Heart left ventricle (tissue), 13 donors: ENCODE measurements around the gene CD300LG.

Source experiments
- POLR2A ChIP-seq, 2 donors: fragments of 450-650 bp; IDR thresholded peaks; one replicate each; pipeline ENCODE4 v1.6.1; 2017; ENCODE audit warnings: antibody characterized with exemption in 2 of 2, mild to moderate bottlenecking in 2 of 2, moderate library complexity in 2 of 2
- TF ChIP-seq, protein P1 (sequence below), 12 donors: fragments of 200-600 bp; sonication (generic) in 4 of 12; IDR thresholded peaks; one replicate each; pipeline versions ENCODE4 v1.5.0 to v1.8.0; 2018 to 2022; ENCODE audit warnings: antibody characterized with exemption in 12 of 12, mild to moderate bottlenecking in 5 of 12
- donor health status: ischemic (EF 13 %, LVEDD 7.1; RV severe dilation, severe dysfunction).
- donor health status: DM: no; HTN: yes; CAD: no.
- donor health status: DM: no; HTN: no; CAD: no.
- donor health status: ischemic (EF 25% LVEDD 6.9; RV normal size, moderate dysfunction).
- donor health status: ischemic (EF 25% LVEDD 5.7; RV mildly dilated, moderate dysfunction).
- donor health status: ischemic (EF 35%, LVEDD 5.7; RV mildly dilated, moderate dysfunction).
- donor health status: nonischemic (EF 11% LVEDD 7.7; RV severe dilation, severe dysfunction).
- donor health status: DM: yes; HTN: yes; CAD: no.
- donor health status: PGD.
- donor health status: ischemic (EF 29% LVEDD 5.4; RV normal size, mild dysfunction).
- donor health status: nonischemic (EF 23%, LVEDD 6.1; RV moderate dilation, normal function).

DNA sequence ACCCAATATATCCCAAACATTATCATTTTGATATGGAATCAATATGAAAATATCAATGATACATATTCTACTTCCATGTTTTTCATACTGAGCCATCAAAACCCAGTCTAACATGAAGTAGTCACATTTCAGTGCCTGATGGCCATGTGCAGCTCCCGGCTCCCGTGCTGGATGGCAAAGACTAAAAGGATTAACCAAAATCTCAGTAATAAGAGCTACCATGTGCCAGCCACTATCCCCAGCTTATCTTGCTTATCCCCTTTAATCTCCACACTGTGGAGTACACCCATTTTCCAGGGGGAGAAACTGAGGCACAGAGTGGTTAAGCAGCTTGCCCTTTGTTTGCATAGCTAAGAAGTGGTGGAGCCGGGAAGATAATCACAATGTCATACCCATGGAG, 9.2 kb downstream of the CD300LG start:
- TF ChIP-seq, protein P1, sequence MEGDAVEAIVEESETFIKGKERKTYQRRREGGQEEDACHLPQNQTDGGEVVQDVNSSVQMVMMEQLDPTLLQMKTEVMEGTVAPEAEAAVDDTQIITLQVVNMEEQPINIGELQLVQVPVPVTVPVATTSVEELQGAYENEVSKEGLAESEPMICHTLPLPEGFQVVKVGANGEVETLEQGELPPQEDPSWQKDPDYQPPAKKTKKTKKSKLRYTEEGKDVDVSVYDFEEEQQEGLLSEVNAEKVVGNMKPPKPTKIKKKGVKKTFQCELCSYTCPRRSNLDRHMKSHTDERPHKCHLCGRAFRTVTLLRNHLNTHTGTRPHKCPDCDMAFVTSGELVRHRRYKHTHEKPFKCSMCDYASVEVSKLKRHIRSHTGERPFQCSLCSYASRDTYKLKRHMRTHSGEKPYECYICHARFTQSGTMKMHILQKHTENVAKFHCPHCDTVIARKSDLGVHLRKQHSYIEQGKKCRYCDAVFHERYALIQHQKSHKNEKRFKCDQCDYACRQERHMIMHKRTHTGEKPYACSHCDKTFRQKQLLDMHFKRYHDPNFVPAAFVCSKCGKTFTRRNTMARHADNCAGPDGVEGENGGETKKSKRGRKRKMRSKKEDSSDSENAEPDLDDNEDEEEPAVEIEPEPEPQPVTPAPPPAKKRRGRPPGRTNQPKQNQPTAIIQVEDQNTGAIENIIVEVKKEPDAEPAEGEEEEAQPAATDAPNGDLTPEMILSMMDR (IDR thresholded peaks at IDR 0.05): no peak
- TF ChIP-seq POLR2A (IDR thresholded peaks at IDR 0.05): no peak
